GM18505 (cell line): ENCODE measurements around the gene DUSP28.

Experiments used
- ATAC-seq: cut with Tn5 transposase; IDR thresholded peaks from one replicate; pipeline ENCODE4 v1.9.1; 2021; ENCODE audit not compliant: unreplicated experiment
- POLR2A ChIP-seq: IDR thresholded peaks from 4 replicates; pipeline ENCODE4 v1.6.1; 2011; ENCODE audit warnings: borderline replicate concordance; ENCODE audit not compliant: insufficient read depth, insufficient read length; ENCODE audit errors: extremely low read depth

DUSP28 gene, protein sequence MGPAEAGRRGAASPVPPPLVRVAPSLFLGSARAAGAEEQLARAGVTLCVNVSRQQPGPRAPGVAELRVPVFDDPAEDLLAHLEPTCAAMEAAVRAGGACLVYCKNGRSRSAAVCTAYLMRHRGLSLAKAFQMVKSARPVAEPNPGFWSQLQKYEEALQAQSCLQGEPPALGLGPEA

DNA sequence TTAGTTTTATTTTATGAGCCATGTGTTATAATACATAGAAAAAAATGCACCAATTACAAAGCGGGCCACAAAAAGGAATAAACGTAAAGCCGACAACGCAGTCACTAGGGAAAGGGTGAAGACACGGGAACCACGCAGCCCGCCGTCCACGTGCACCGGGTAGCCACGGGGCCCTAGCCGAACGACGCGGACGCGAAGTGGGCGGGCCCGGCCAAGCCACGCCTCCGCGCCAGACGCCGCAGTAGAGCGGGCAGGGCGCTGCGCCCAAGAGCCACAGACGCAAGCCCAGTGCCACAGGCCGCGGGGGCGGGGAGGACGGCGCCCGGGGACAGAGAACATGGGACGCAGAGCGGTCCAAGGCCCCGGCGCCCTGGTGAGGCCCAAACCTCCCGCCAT, at the start of gene DUSP28:
TSS of gene DUSP28 (plus strand) at position 274 of the 396 bp plus-strand sequence. CDS start 328 bp downstream, outside the sequence.
- peak; percentile 88 for TF ChIP-seq POLR2A
- ATAC-seq = peak; percentile 52

DNA sequence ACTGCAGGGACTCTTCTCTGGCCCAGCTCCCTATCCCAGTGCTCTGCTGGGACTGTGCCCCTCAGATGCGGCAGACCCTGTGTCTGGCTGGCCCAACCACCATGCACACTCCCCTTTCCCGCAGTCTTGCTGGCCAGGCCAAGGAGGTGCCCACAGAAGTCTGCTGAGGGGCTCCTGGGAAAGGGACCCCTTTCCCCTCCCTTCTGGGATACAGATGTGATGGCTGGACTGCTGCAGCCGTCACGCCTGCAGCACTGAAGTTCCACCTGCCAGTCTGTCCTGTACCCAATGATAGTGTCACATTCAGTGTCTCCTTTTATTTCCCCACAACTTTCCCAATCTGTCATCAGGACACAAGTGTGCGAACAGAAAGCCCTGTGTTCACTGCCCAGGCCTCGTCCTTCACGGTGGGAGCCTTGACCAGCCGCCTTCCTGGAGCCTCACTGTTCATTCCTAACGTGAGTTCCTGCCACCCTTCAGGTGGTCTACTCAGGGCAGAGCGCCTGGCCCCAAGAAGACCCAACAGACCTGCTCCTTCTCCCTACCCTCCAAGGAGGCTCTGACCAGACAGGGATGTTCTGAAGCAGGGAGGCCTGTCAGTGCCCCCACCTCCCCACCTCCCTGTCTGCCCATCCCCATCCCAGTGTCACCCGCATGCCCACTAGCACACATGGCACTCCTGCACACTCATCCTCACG, 49.5 kb upstream of the DUSP28 start:
- TF ChIP-seq POLR2A = no peak
- ATAC-seq = no peak

GRCh38 chr2:240511351-240512108, 48.6 kb upstream of the DUSP28 start:
- no peak for ATAC-seq
- TF ChIP-seq POLR2A = no peak

GRCh38 chr2:240512109-240512485, 48.1 kb upstream of the DUSP28 start:
- no peak for ATAC-seq
- no peak for TF ChIP-seq POLR2A

DNA sequence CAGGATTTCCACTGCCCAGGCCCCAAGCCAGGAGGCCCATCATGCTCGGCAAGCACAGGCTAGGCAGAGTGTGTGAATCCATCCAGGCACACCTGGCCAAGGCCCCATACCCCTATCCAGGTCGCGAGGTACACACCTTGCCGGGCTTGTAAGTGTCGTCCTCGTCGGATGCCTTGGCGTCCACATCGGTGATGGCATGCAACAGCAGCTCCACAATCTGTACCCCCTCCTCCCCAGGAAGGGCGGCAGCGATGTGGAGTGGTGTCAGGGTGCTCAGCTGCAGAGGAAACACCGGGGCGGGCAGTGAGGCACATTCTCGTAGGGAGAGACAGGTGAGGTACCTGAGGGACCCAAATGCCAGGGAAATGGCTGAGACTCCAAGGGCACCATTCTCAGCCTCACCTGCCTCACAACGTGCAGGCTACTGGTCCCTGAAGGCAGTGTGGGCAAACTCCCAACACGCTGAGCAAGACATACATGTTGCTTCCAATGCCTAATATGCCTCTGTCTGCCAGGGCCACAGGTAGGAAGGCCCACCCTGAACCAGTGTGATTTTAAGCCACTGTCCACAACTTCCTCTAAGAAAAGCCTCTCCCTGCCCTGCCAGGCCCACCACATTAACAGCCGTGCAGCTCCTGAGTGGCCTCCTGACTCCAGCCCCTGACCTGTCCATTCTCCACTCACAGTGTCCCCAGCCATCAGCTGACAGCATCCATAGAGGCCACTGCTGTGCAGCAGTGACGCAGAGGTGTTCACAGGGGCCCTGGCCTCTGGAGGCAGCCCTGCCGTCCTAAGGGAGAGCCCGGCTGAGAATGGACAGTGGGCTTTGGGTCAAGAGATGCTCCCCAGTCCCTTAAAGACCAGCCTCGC, 47.3 kb upstream of the DUSP28 start:
- no peak for ATAC-seq
- TF ChIP-seq POLR2A = no peak

GRCh38 chr2:240513549-240514287, 46.4 kb upstream of the DUSP28 start:
- no peak for TF ChIP-seq POLR2A

DNA sequence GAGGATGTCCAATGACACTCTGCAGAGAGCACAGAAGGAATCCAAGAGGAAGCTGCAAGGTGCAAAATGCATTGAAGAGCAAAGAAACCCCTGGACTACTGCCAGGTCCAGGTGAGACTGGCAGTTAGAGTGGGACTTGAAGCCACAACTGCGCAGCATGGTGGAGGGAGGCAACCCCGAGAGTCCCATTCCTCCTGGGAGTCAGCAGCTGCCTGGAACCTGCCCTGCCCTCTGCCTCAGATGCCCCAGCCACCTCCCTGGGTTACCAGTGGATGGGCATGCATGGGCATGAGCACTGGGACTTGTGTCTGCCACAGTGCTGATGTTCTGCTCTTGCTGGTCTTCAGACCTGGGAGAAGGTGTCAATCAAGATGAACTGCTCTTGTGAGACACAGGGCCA, 45.5 kb upstream of the DUSP28 start:
- ATAC-seq = no peak
- TF ChIP-seq POLR2A = no peak

More at GRCh38 chr2:240513549-240514287, 46.4 kb upstream of the DUSP28 start:
- peak; percentile 84 for ATAC-seq

DNA sequence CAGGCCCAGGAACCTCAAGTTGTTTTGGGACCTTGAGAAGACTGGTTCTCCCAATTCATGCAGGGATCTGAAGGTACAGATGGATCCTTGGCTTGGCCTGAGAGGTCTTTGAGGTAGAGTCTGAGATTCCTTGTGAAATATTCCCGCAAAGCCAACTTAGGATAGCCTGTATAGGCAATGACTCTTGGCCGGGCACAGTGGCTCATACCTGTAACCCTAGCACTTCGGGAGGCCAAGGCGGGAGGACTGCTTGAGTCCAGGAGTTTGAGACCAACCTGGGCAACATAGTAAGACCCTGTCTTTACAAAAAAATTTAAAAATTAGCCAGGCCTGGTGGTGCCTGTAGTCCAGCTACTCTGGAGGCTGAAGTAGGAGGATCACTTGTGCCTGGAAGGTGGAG, 42.8 kb upstream of the DUSP28 start:
- no peak for TF ChIP-seq POLR2A
- ATAC-seq = no peak

DNA sequence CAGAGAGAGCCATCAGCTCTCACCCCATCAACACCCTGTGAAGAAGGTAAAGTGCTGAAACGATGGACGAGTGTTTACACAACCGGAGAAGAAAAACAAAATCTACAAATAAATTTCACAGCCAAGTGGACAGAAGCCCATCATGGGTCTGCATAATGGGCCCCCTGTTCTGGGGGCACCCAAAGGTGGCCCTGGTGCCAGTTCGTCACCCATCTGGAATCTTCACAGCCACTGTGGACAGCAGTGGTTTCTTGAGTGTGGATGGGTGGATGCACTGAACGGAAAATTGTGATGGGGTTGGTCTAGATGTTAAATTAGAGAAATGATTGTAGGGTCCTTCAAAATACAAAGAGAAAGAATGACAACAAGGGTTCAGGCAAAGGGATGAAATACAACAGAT, 41.2 kb upstream of the DUSP28 start:
- ATAC-seq = no peak
- no peak for TF ChIP-seq POLR2A

GRCh38 chr2:240519396-240520129, 40.6 kb upstream of the DUSP28 start:
- no peak for TF ChIP-seq POLR2A
- no peak for ATAC-seq

GRCh38 chr2:240520130-240520973, 39.8 kb upstream of the DUSP28 start:
- ATAC-seq = no peak
- no peak for TF ChIP-seq POLR2A
